B cell (primary cell): Measurements from ENCODE around the gene RGPD6. TPM values are rescaled to one million over a fixed set of nuclear protein-coding genes. Genes with fewer than 3 reads are reported as not detected.
"Not testable (repeated sequence)": the region's sequence is repeated elsewhere in the genome, so short reads cannot be mapped to it uniquely, and the experiment has no call there.

Source experiments
- ATAC-seq: fragments of 200-7000 bp; cut with Tn5 transposase; one replicate; pipeline ENCODE4 v1.10.0; 2021; ENCODE audit warnings: low read depth, mild to moderate bottlenecking, moderate number of reproducible peaks, moderate library complexity
- CTCF ChIA-PET: fragments of 350-600 bp; sonication (Branson Sonifier 250); formaldehyde crosslinking; loops from one replicate; lab custom pipeline; 2021; ENCODE audit warnings: antibody characterized with exemption, inconsistent platforms; lab: Charles Lee
- POLR2A ChIA-PET: fragments of 350-600 bp; sonication (Branson Sonifier 250); formaldehyde crosslinking; loops from one replicate; lab custom pipeline; 2021; ENCODE audit warnings: antibody characterized with exemption; lab: Charles Lee
- DNase-seq: peaks from one replicate; pipeline ENCODE4 v3.0.0; 2013
- H2AFZ ChIP-seq: 2 replicates; pipeline ENCODE4 v1.6.1; 2012; ENCODE audit warnings: mild to moderate bottlenecking, low read depth, low read length; ENCODE audit not compliant: insufficient read depth, poor library complexity, severe bottlenecking
- H3K27ac ChIP-seq, 2 donors: 1 replicate in 1 of 2; 2 replicates in 1 of 2; pipeline ENCODE4 v1.5.1; 2012 to 2013; ENCODE audit warnings: low read length in 2 of 2, mild to moderate bottlenecking in 2 of 2, moderate library complexity in 1 of 2
- H3K27me3 ChIP-seq, 4 experiments: fragments of 200-600 bp in 1 of 4; sonication (generic) in 1 of 4; replicated peaks in 1 of 4; 1 replicate in 2 of 4; 2 replicates in 2 of 4; pipeline versions ENCODE4 v1.6.1 to v1.7.0; 2013 to 2016; ENCODE audit warnings: low read length in 3 of 4, mild to moderate bottlenecking in 2 of 4, mixed read lengths in 1 of 4, moderate library complexity in 1 of 4; ENCODE audit not compliant: insufficient read depth in 4 of 4, control insufficient read depth in 3 of 4; ENCODE audit errors: control extremely low read depth in 1 of 4
- H3K36me3 ChIP-seq, 2 experiments: replicated peaks in 1 of 2; 1 replicate in 1 of 2; 2 replicates in 1 of 2; pipeline versions ENCODE4 v1.6.1 to v1.7.1; 2013; ENCODE audit warnings: low read length in 1 of 2; ENCODE audit not compliant: insufficient read depth in 2 of 2, control insufficient read depth in 1 of 2; ENCODE audit errors: control extremely low read depth in 1 of 2, extremely low read depth in 1 of 2
- H3K4me1 ChIP-seq, 2 donors: fragments of 200-600 bp in 1 of 2; sonication (generic) in 1 of 2; 1 replicate in 1 of 2; 2 replicates in 1 of 2; pipeline versions ENCODE4 v1.5.1 to v1.6.1; 2013 to 2017; ENCODE audit warnings: low read length in 2 of 2; ENCODE audit not compliant: control insufficient read depth in 2 of 2, insufficient read depth in 2 of 2
- H3K4me2 ChIP-seq: replicated peaks from 2 replicates; pipeline ENCODE3; 2012; ENCODE audit warnings: mild to moderate bottlenecking, low read depth, low read length; ENCODE audit not compliant: poor library complexity, severe bottlenecking
- H3K4me3 ChIP-seq, 5 experiments: fragments of 200-600 bp in 1 of 5; sonication (generic) in 1 of 5; 1 replicate in 3 of 5; 2 replicates in 2 of 5; pipeline versions ENCODE4 v1.5.1 to v1.7.0; 2011 to 2016; ENCODE audit warnings: low read length in 4 of 5, mild to moderate bottlenecking in 4 of 5, low read depth in 2 of 5, control low read depth in 1 of 5, moderate library complexity in 1 of 5; ENCODE audit not compliant: insufficient read depth in 1 of 5; ENCODE audit errors: control extremely low read depth in 1 of 5, extremely low read depth in 1 of 5
- H3K79me2 ChIP-seq: fragments of 200-600 bp; sonication (generic); one replicate; pipeline ENCODE4 v1.6.0; 2016; ENCODE audit warnings: low read length; ENCODE audit not compliant: control insufficient read depth, insufficient read depth
- H3K9ac ChIP-seq: fragments of 200-600 bp; sonication (generic); 2 replicates; pipeline ENCODE4 v1.6.1; 2017; ENCODE audit warnings: mild to moderate bottlenecking, low read length, moderate library complexity
- H3K9me3 ChIP-seq, 3 donors: one replicate each; pipeline versions ENCODE4 v1.6.1 to v1.7.1; 2013; ENCODE audit warnings: low read length in 2 of 3; ENCODE audit not compliant: control insufficient read depth in 2 of 3, insufficient read depth in 1 of 3; ENCODE audit errors: control extremely low read depth in 1 of 3
- H4K20me1 ChIP-seq: 2 replicates; pipeline ENCODE4 v1.6.0; 2012; ENCODE audit warnings: mild to moderate bottlenecking, low read length; ENCODE audit not compliant: insufficient read depth, control insufficient read depth, poor library complexity, severe bottlenecking
- H3K27ac Mint-ChIP-seq: one replicate; pipeline ENCODE4 v1.8.0; 2021; ENCODE audit warnings: mixed read lengths
- H3K27me3 Mint-ChIP-seq: one replicate; pipeline ENCODE4 v1.8.0; 2021; ENCODE audit warnings: mixed read lengths
- H3K4me1 Mint-ChIP-seq: one replicate; pipeline ENCODE4 v1.8.0; 2021; ENCODE audit warnings: mixed read lengths
- H3K4me3 Mint-ChIP-seq: one replicate; pipeline ENCODE4 v1.8.0; 2021; ENCODE audit warnings: mixed read lengths
- H3K9me3 Mint-ChIP-seq: one replicate; pipeline ENCODE4 v1.8.0; 2022; ENCODE audit warnings: mixed read lengths; ENCODE audit not compliant: insufficient read depth
- WGBS: methylation state at CpG from one replicate; pipeline ENCODE4 v1.1.5; 2013; ENCODE audit warnings: missing lambda C conversion rate; ENCODE audit not compliant: insufficient coverage; 5-methylcytosine and 5-hydroxymethylcytosine counted together
- intact Hi-C: fragments of 100-400 bp; cut with micrococcal nuclease; formaldehyde crosslinking; loops from one replicate; pipeline ENCODE4 v1.10.0; 2022
- polyA plus RNA-seq: library from polyadenylated mRNA; depleted of rRNA; stranded (reverse); fragments of >200 nt; gene quantifications from 2 replicates; pipeline ENCODE4 v1.2.3, GENCODE V29; 2012
- total RNA-seq, 2 donors: library from RNA; stranded (reverse); fragments of 120-200 nt in 1 of 2; gene quantifications; 1 replicate in 1 of 2; 2 replicates in 1 of 2; pipeline versions ENCODE4 v1.2.3 to v1.2.4, GENCODE V29; 2013 to 2022

The RGPD6 gene
- total and polyA plus RNA-seq, 2 donors (not counting 1 experiment from before 2014, with no cell fraction given), result 5.1 to 79.5 TPM

DNA sequence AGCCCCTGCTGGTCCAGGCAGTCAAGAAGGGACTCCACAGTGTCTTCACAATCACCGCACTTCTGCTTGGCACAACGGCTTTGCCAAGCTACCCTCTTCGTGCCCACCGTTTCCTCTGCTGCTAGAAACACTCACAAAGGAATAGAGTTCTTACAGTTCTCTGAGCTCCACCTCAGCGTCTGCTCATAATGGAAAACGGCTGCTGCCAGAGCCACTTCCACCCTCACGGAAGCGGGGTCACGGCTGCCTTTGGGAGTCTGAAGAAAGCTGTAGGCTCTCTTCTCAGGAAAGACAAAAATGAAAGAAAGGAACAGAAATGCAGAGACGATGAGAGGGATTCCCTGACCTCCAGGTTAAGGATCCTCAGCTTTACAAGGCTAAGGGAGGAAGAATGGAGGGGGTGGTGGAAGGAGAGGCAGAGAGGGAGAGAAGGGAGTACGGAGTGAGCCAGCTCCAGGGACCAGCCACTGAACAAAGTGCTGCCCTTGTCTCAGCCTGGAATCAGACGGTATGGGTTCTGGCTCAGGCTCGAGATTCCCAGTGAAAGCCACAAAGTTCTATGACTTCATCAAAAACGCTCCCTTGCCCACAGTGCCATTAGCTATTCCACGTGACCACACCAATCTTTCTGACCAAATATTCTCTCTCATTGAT, 12.8 kb upstream of the RGPD6 start:
- H3K9me3 ChIP-seq, H3K4me3 Mint-ChIP-seq, H3K9me3 Mint-ChIP-seq, ATAC-seq, H3K27ac Mint-ChIP-seq, H3K27ac ChIP-seq, DNase-seq, intact Hi-C loops, POLR2A ChIA-PET, H3K4me2 ChIP-seq, H3K4me1 Mint-ChIP-seq, H3K27me3 ChIP-seq, H3K4me3 ChIP-seq, H3K36me3 ChIP-seq, H3K79me2 ChIP-seq, H4K20me1 ChIP-seq, H2AFZ ChIP-seq, H3K9ac ChIP-seq, H3K27me3 Mint-ChIP-seq, H3K4me1 ChIP-seq, CTCF ChIA-PET: not testable (repeated sequence)
- WGBS, result no CpG with 5 or more reads among the region's 15 CpGs

- H3K9me3 Mint-ChIP-seq, CTCF ChIA-PET, ATAC-seq, H3K9ac ChIP-seq, H3K4me1 ChIP-seq, H3K27ac Mint-ChIP-seq, POLR2A ChIA-PET, H3K27me3 Mint-ChIP-seq, H2AFZ ChIP-seq, H3K4me3 Mint-ChIP-seq, intact Hi-C loops, H3K36me3 ChIP-seq, H3K4me3 ChIP-seq, H4K20me1 ChIP-seq, H3K4me2 ChIP-seq, H3K9me3 ChIP-seq, H3K4me1 Mint-ChIP-seq, H3K27me3 ChIP-seq, DNase-seq, H3K27ac ChIP-seq, H3K79me2 ChIP-seq: not testable (repeated sequence)
- no CpG with 5 or more reads among the region's 1 CpG for WGBS
Observed at GRCh38 chr2:110588520-110588919, 11.5 kb upstream of the RGPD6 start.

GRCh38 chr2:110579216-110579965, 2.4 kb upstream of the RGPD6 start:
- H2AFZ ChIP-seq, DNase-seq, H3K9me3 ChIP-seq, H3K4me3 ChIP-seq, H3K79me2 ChIP-seq, H3K4me2 ChIP-seq, H3K27me3 Mint-ChIP-seq, H3K27me3 ChIP-seq, intact Hi-C loops, H3K27ac Mint-ChIP-seq, POLR2A ChIA-PET, H3K9ac ChIP-seq, H3K27ac ChIP-seq, H3K4me1 Mint-ChIP-seq, H3K4me1 ChIP-seq, H3K9me3 Mint-ChIP-seq, H3K4me3 Mint-ChIP-seq, H3K36me3 ChIP-seq, H4K20me1 ChIP-seq, ATAC-seq, CTCF ChIA-PET: not testable (repeated sequence)
- WGBS, result no CpG with 5 or more reads among the region's 12 CpGs

DNA sequence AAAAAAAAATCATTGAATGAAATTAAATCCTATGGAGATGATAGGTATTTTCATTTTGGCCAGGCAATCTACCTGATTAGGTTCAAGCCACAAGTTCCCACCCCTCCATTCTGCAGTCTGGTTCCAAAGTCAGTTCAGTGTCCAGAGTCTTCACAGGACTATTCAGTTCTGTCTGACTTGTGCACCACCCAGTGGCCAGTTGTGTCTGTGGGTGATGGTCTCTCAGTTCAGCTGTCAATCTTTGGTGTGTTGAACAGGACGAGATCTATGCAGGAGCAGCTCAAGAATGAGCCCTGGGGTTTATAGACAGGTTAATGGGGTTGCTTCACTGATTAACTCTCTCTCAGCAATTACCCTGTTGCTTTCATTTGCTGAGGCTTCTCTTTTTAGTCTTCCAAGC, 1.4 kb upstream of the RGPD6 start:
- not testable (repeated sequence) for H3K4me1 Mint-ChIP-seq, H3K27me3 Mint-ChIP-seq, H3K9me3 Mint-ChIP-seq

More for the DNA sequence above, 1.4 kb upstream of the RGPD6 start:
- H2AFZ ChIP-seq, DNase-seq, H3K4me1 ChIP-seq, H3K36me3 ChIP-seq, CTCF ChIA-PET, H3K79me2 ChIP-seq, H3K27me3 ChIP-seq, H3K27ac ChIP-seq, H3K4me3 ChIP-seq, H3K9me3 ChIP-seq, POLR2A ChIA-PET, H4K20me1 ChIP-seq, H3K9ac ChIP-seq, ATAC-seq, H3K27ac Mint-ChIP-seq, intact Hi-C loops, H3K4me2 ChIP-seq, H3K4me3 Mint-ChIP-seq: not testable (repeated sequence)
- WGBS, result no CpG with 5 or more reads among the region's 1 CpG
